Transverse colon (tissue), 4 donors: ENCODE data around the gene PYHIN1. TPM values are rescaled to one million over a fixed set of nuclear protein-coding genes. Genes with fewer than 3 reads are reported as not detected.

Source experiments
- DNase-seq: peaks from one replicate; pipeline ENCODE4 v3.0.0-alpha.2; 2019
- H3K27ac ChIP-seq, 4 donors: fragments of 200-600 bp; sonication (generic); 2 replicates each; pipeline ENCODE4 v1.5.1; 2016 to 2018; ENCODE audit warnings: inconsistent platforms in 4 of 4
- H3K27me3 ChIP-seq: fragments of 200-600 bp; sonication (generic); 2 replicates; pipeline ENCODE4 v1.5.1; 2017; ENCODE audit warnings: inconsistent platforms
- H3K36me3 ChIP-seq, 4 donors: fragments of 200-600 bp; sonication (generic); 2 replicates each; pipeline ENCODE4 v1.5.1; 2017 to 2019; ENCODE audit warnings: inconsistent platforms in 4 of 4
- H3K4me1 ChIP-seq, 4 donors: fragments of 200-600 bp; sonication (generic); 2 replicates each; pipeline ENCODE4 v1.5.1; 2017 to 2020; ENCODE audit warnings: inconsistent platforms in 4 of 4
- H3K4me3 ChIP-seq, 4 donors: fragments of 200-600 bp; sonication (generic); 1 replicate in 1 of 4; 2 replicates in 3 of 4; pipeline versions ENCODE4 v1.5.1 to v1.6.1; 2017 to 2019; ENCODE audit warnings: inconsistent platforms in 4 of 4
- H3K9me3 ChIP-seq, 2 donors: fragments of 200-600 bp; sonication (generic); 2 replicates each; pipeline ENCODE4 v1.5.1; 2017 to 2019; ENCODE audit warnings: inconsistent platforms in 2 of 2
- CTCF ChIP-seq, 5 experiments: fragments of 200-600 bp in 3 of 5; fragments of 450-650 bp in 2 of 5; sonication (generic) in 3 of 5; IDR thresholded peaks; 1 replicate in 2 of 5; 2 replicates in 3 of 5; pipeline ENCODE4 v1.5.1; 2016 to 2017; ENCODE audit warnings: antibody characterized with exemption in 5 of 5, inconsistent platforms in 3 of 5, mild to moderate bottlenecking in 2 of 5, moderate library complexity in 1 of 5
- EP300 ChIP-seq: sonication (generic); formaldehyde crosslinking; IDR thresholded peaks from one replicate; pipeline ENCODE4 v1.6.1; 2017; ENCODE audit warnings: antibody characterized with exemption, low read depth
- POLR2A ChIP-seq: fragments of 450-650 bp; IDR thresholded peaks from one replicate; pipeline ENCODE4 v1.6.1; 2016; ENCODE audit warnings: antibody characterized with exemption, mild to moderate bottlenecking, moderate library complexity
- POLR2AphosphoS5 ChIP-seq, 3 donors: sonication (generic); formaldehyde crosslinking; IDR thresholded peaks; one replicate each; pipeline ENCODE4 v1.6.1; 2016; ENCODE audit warnings: antibody characterized with exemption in 3 of 3
- WGBS, 2 donors: methylation state at CpG; one replicate each; pipeline ENCODE4 v1.1.5; 2018; ENCODE audit warnings: low coverage in 1 of 2; 5-methylcytosine and 5-hydroxymethylcytosine counted together
- in situ Hi-C, 4 donors: fragments of 200-750 bp; cut with MboI; loops; one replicate each; pipeline versions ENCODE4 v1.15.0 to v1.15.1; 2017; ENCODE audit warnings: low sequenced_read_pairs in 3 of 4, low pct_ligation_motif_present in 1 of 4, low pct_unique_long_range_greater_than_20kb in 1 of 4
- intact Hi-C: fragments of 100-400 bp; cut with DNase I; formaldehyde crosslinking; loops from one replicate; pipeline ENCODE4 v1.15.1; 2023; ENCODE audit warnings: low total_unique reads
- total RNA-seq, 4 donors: library from RNA; depleted of rRNA; stranded (reverse); fragments of >200 nt; gene quantifications; one replicate each; pipeline ENCODE4 v1.1.0, GENCODE V29; 2016

PYHIN1 gene
- total RNA-seq, 4 donors from 2014 or later: 0.68 to 4.4 (median 1.5) TPM; not detected in 1

GRCh38 chr1:159023723-159024122, 92.4 kb downstream of the PYHIN1 start:
- H3K27me3 ChIP-seq: no peaks in the 10 kb centered on the region
- intact Hi-C loops (no loop called here), in situ Hi-C loops (no loop called here)
- H3K4me1 ChIP-seq: peaks cover 0 to 14% (median 0%) of the 10 kb centered on the region in 4 donors
- WGBS, 2 donors: 90 to 100% methylated on average over 4 to 10 of the region's 10 CpGs
- no peak overlapping the region for H3K27ac ChIP-seq
- TF ChIP-seq CTCF (IDR thresholded peaks at IDR 0.05) (no peak), POLR2A (no peak)
- H3K36me3 ChIP-seq: peaks cover 0 to 5% (median 0%) of the 10 kb centered on the region in 4 donors
- no peaks in the 10 kb centered on the region for H3K9me3 ChIP-seq
- H3K4me3 ChIP-seq: no peak overlapping the region
- DNase-seq: no peak

DNA sequence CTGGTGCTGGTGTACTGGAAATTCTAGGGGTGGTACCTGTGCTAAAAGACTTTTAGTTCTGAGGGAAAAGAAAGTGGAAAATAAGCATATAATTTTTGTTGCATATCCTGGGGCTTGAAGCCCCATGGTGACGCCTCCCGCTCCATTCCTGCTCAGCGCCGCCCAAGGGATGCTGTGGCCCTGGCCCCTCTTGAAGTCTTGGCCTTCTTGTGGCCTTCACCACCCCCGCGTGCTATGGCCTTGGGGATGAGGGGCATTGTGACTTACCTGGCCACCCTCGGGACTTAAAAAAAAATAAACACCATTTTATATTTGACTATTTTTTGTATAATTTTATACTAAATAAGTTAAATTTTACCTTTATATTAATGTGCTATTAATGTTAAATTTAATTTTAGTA, 93.7 kb downstream of the PYHIN1 start:
- no peaks in the 10 kb centered on the region for H3K9me3 ChIP-seq
- no peak for TF ChIP-seq POLR2A
- TF ChIP-seq EP300: no peak
- no peak for TF ChIP-seq CTCF (IDR thresholded peaks at IDR 0.05)
- no peak for TF ChIP-seq POLR2AphosphoS5 (IDR thresholded peaks at IDR 0.05)
- intact Hi-C loops: no loop called here
- no peak overlapping the region for H3K4me3 ChIP-seq
- no peaks in the 10 kb centered on the region for H3K36me3 ChIP-seq
- 97 to 100% methylated on average over 7 of the region's 7 CpGs for WGBS, 2 donors
- in situ Hi-C loops: no loop called here
- H3K4me1 ChIP-seq: peaks cover 0 to 10% (median 0%) of the 10 kb centered on the region in 4 donors
- H3K27me3 ChIP-seq: no peaks in the 10 kb centered on the region
- no peak overlapping the region for H3K27ac ChIP-seq
- no peak for DNase-seq

Other genes starting within 250 kb of the PYHIN1 start
- gene SPTA1, start 244.8 kb upstream of the PYHIN1 start, total RNA-seq: under 1 TPM in 1 of 4 donors, not detected in 3; under 0.01 TPM
- not detected for gene OR6K2, start 230.9 kb upstream of the PYHIN1 start, total RNA-seq
- not detected for gene OR6K3, start 210.8 kb upstream of the PYHIN1 start, total RNA-seq
- not detected for gene OR6K6, start 176.8 kb upstream of the PYHIN1 start, total RNA-seq
- not detected for gene OR6N1, start 159.4 kb upstream of the PYHIN1 start, total RNA-seq
- gene OR6N2, start 150.3 kb upstream of the PYHIN1 start, total RNA-seq: not detected
- gene MNDA, start 100.2 kb upstream of the PYHIN1 start, total RNA-seq: 1 to 10 TPM in 2 of 4 donors, not detected in 2; 1.4 TPM
- gene IFI16, start 78.4 kb downstream of the PYHIN1 start, total RNA-seq: 10 to 100 TPM; 11.1 to 36.5 (median 17.9) TPM
- gene AIM2, start 145.2 kb downstream of the PYHIN1 start, total RNA-seq: 10 to 100 TPM in 1 of 4 donors, 1 to 10 TPM in 1, not detected in 2; 6.0 to 10.3 TPM
- 1 to 10 TPM; 3.4 to 6.5 (median 5.1) TPM for gene CADM3, start 240.1 kb downstream of the PYHIN1 start, total RNA-seq